GM19025 (cell line): ENCODE data around the gene PERM1.

Experiments used
- ATAC-seq: cut with Tn5 transposase; IDR thresholded peaks from one replicate; pipeline ENCODE4 v1.9.1; 2021; ENCODE audit warnings: mild to moderate bottlenecking, low read depth, moderate library complexity; ENCODE audit not compliant: unreplicated experiment

Gene PERM1

GRCh38 chr1:937521-937920, 44.4 kb downstream of the PERM1 start:
- ATAC-seq = no peak

DNA sequence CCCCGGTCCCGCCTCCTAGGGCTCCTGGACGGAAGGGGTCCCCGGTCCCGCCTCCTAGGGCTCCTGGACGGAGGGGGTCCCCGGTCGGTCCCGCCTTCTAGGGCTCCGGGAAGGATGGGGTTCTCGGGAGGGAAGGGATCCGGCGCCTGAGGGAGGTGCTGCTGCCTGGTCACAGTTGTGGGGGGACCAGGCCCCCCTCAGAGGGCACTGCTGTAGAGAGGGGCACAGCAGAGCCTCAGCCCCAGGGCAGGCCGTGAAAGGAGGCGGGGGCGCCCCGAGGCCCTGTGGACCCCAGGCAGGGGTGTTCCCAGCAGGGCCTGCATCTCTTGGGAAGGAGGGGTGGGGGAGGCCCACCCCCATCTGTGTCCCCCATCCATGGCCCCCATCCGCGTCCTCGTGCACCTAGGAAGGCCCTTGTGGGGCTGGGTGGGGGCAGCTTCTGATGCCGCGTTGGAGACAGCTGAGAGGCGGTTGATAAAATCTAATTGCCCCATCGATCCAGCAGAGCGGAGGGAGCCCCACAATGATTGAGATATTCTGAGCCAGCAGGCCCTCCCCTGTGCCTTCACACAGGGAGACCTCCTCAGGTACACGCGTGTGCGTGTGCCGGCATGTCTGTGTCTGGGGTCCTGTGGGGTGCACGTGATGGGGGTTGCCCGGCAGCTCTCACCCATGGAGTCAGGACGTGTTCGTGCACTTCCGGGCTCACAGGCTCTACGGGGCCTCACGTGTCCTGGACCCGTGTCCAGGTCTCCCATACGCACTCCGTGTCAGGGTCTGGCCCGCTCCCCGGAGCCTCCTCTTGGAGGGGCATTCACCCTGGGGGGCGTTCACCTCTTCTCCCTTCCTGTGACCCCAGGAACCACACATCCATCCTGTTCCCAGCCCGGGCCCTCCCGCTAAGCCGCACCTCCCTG, 45.3 kb downstream of the PERM1 start:
- no peak for ATAC-seq

DNA sequence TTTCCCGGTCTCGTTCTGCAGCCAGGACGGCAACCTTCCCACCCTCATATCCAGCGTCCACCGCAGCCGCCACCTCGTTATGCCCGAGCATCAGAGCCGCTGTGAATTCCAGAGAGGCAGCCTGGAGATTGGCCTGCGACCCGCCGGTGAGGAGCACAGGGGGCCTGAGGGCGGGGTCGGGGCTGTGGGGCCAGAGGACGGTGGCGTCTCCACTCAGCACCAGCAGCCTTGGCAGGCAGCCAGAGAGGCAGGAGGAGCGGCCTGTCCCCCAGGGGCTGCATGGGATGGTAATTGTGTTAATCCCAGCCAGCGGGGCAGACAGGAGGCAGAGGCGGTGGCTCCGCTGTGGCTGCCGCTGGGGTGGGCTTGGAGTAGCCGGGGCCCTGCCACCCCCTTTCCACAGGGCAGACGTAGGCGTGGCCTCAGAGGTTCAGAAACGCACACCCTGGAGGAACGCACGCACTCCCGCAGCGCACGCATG, 46.1 kb downstream of the PERM1 start:
- no peak for ATAC-seq

- no peak for ATAC-seq
These were observed 46.7 kb downstream of the PERM1 start for GRCh38 chr1:934991-935750.

GRCh38 chr1:933603-933940, 48.3 kb downstream of the PERM1 start:
- no peak for ATAC-seq

GRCh38 chr1:932776-933602, 48.9 kb downstream of the PERM1 start:
- no peak for ATAC-seq

GRCh38 chr1:932173-932510, 49.8 kb downstream of the PERM1 start:
- ATAC-seq = no peak

DNA sequence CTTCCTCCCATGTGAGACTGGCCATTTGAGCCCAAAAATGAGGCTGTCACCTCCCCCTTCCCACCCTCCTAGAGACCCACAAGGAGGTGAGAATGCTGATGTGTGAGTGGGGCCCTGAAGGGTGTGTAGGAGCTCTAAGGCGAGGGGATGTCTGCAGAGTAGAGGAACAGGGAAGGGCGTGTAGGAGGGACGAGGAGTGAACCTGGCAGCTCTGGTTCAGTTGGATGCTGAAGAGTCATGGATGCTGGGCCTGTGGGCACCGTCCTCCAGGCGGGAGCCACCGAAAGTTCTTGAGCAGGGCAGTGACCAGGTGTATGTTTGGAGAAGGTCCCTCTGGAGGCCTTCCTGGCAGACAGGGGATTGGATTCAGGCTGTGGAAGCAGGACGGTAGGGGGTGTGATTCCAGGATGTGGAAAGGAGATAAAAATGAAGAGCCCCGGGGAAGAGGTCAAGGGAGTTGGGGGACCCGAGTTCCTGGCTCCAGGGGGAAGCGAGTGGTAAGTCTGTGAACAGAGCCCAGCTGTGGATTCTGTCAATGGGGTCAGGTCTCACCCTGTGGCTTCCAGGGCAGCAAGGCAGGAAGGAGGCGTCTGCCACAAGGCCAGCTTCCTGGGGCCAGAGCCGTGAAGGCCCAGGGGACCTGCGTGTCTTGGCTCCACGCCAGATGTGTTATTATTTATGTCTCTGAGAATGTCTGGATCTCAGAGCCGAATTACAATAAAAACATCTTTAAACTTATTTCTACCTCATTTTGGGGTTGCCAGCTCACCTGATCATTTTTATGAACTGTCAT, 50.3 kb downstream of the PERM1 start:
- ATAC-seq = no peak

DNA sequence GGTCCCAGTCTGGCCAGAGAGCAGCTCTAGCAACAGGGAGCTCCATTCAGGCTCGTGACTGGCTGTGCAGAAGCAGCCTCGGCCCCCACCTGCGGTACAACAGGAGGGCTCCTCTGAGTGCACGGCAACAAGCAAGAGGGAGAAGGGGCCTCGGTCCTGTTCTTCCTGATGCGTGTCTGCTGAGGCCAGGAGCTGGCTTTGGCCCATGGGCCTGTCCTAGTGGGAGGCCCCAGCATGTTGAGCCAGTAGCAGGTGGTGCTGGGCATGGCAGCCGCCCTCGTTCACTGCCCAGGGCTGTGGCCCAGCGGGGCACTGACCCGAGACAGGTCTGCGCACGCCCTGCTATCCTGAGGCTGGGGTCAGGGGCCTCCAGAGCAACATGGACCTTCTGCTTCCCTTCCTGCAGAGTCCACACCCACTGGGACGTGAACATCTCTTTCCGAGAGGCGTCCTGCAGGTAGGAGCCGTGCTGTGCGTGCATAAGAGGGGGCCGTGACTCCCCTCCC, 51.2 kb downstream of the PERM1 start:
- ATAC-seq = no peak

DNA sequence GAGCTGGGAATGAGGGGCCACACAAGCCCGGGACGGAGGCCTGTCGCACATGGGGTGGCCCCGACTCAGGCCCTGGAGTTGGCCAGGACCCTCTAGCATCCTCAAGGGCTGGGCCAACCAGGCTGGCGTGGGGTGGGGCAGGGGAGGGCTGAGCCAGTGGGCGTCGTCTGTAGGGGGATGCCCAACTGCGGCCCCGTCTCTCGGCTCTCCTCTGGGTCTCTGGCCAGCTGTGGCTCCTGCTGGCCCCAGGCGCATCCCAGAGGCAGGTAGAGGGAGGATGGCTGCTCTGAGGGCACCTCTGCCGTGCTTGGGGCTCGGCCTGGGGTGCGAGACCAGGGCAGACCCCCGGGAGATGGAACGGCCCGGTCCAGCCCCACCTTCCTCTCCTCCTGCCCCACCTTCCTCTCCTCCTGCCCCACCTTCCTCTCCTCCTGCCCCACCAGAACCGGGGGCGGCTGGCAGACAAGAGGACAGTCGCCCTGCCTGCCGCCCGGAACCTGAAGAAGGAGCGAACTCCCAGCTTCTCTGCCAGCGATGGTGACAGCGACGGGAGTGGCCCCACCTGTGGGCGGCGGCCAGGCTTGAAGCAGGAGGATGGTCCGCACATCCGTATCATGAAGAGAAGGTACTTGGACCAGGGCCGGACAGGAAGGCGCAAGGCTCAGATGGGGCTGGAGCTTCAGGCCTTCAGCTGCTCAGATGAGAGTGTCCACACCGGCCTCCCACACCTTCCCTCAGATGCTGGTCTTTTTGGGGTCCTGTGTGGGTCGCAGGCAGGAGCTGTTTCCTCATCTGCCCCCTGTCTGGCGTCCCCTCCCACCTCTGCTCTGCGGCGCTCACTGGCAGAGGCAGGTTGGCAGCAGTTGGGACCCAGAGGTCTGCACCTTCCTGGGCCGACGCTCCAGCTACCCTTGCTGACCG, 51.9 kb downstream of the PERM1 start:
- ATAC-seq = no peak

DNA sequence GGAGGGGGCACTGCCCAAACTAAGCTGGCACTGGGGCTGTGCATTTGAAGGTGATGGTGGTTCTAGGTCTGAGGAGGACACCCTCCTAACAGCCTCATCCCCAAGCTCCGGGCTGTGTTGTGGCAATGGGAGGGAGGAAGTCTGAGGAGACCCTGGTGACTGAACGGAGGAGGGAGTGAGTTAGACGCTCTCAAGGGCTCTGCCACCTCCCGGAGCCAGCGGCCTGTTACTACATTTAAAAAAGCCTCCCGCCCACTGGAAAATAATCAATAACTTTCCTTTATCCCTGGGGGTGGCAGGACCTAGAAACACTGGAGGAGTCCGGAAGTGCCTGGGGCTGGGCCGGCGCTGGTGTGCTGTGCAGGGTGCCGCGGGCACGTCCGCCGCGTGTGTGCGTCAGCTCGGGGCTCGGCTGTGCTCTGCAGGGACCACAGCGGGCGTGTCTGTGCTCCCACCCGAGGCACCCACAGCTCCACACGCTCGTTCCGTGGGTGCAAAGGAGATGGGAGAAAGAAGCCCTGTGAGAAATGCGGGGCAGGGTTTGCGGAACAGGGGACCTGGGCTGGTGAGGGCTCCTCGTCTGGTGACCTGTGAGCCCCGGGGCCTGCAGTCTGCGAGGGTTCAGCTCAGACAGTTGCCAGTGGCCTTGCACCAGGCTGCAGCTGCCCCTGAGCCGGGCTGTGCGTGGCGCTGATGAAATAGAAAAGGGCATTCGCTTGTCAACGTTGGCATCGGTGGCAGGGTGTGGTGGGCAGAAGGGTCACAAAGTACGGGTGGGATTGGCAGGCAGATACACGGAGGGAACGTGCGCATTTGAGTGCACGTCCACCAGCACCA, 52.9 kb downstream of the PERM1 start:
- no peak for ATAC-seq

DNA sequence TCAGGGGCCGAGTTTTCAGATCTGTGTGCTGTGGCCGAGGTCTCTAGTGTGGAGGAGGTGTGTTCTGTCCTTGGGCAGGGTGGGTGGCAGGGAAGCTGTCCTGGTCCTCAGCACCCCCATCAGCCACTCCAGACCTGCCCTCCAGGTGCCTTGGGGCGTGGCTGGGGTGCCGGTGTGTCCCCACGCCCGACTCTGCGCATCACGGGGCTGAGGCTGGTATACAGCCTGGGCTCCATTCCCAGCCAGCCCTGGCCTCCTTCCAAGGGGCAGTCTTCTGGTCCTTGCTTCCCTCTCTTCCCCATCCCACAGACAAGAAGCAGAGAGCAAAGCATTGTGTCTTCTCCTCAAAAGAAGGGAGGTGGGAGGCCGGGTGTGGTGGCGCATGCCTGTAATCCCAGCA, 54.1 kb downstream of the PERM1 start:
- ATAC-seq = no peak

DNA sequence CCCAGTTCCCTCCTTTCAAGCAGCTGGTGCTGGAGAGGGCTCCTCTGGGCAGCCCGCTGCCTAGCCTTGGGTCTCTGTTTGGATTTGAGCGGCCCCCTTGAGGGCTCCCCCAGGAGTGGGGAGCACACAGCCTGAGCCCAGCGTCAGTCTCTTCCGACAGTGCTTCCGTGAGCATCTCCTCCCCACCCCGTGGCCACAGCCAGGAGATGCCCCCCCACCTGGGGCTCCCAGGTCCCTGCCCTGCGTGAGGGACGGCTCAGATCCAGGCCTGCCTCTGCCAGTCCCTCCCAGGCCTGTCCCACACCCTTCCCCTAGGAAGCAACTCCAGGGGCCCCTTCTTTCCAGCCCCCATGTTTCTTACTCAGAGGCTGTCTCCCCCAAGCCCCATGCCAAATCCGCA, 54.7 kb downstream of the PERM1 start:
- ATAC-seq = no peak

DNA sequence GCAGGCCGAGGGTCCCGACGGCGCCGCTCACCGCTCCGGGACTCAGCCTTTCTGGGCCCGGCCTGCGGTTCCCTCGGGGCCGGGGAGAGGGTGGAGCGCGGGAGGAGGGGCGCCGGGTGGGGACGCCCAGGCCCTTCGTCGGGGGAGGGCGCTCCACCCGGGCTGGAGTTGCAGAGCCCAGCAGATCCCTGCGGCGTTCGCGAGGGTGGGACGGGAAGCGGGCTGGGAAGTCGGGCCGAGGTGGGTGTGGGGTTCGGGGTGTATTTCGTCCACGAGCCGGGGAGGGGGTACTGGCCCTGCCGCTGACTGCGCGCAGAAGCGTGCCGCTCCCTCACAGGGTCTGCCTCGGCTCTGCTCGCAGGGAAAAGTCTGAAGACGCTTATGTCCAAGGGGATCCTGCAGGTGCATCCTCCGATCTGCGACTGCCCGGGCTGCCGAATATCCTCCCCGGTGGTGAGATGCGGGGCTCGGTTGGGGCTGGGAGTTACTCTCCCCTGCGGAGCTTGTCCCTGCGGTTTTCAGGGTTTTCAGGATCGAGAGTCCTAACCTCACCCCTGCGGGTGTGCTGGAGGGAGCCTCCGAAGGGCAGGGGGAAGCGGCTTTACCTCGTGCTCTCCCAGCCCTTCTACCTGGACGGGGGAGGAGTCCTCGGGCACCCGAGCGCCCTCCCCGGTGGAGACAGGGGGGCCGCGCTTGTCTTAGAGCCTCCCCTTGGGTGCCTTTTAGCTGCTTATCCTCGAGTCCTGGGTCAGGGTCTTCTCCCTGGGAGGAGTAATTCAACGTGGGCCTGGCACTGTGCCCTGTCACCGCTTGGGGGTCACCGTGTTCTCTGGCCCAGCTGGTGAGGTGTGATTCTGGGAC, 56.1 kb downstream of the PERM1 start:
- no peak for ATAC-seq
